ENCODE results near the gene GRAMD1B.

The GRAMD1B gene

GRCh38 chr11:123597859-123598258, 167.8 kb downstream of the GRAMD1B start:
- H3K4me3 ChIP-seq (ENCODE audit: low read depth, low read length), result no peak overlapping the region
- no peak for DNase-seq (ENCODE audit: low read depth, low spot score)
- in situ Hi-C loops (cut with HindIII; ENCODE audit: low sequenced_read_pairs), result no loop called here
- no peak for TF ChIP-seq CTCF (IDR thresholded peaks at IDR 0.05; ENCODE audit: low read depth, low read length)

GRCh38 chr11:123601136-123601535, 171.1 kb downstream of the GRAMD1B start:
- H3K4me3 ChIP-seq (ENCODE audit: low read depth, low read length), result no peak overlapping the region
- DNase-seq (ENCODE audit: low read depth, low spot score), result no peak
- TF ChIP-seq CTCF (IDR thresholded peaks at IDR 0.05; ENCODE audit: low read depth, low read length), result no peak
- in situ Hi-C loops (cut with HindIII; ENCODE audit: low sequenced_read_pairs), result no loop called here

- no peak for DNase-seq (ENCODE audit: low read depth, low spot score)
- in situ Hi-C loops (cut with HindIII; ENCODE audit: low sequenced_read_pairs), result no loop called here
- no peak for TF ChIP-seq CTCF (IDR thresholded peaks at IDR 0.05; ENCODE audit: low read depth, low read length)
Measured at GRCh38 chr11:123601743-123602142, 171.7 kb downstream of the GRAMD1B start.

GRCh38 chr11:123603666-123604065, 173.6 kb downstream of the GRAMD1B start:
- no peak for DNase-seq (ENCODE audit: low read depth, low spot score)
- TF ChIP-seq CTCF (IDR thresholded peaks at IDR 0.05; ENCODE audit: low read depth, low read length), result no peak
- in situ Hi-C loops (cut with HindIII; ENCODE audit: low sequenced_read_pairs), result no loop called here
- H3K4me3 ChIP-seq (ENCODE audit: low read depth, low read length), result no peak overlapping the region

More at GRCh38 chr11:123601743-123602142, 171.7 kb downstream of the GRAMD1B start:
- no peak overlapping the region for H3K4me3 ChIP-seq (ENCODE audit: low read depth, low read length)

- no peak for TF ChIP-seq CTCF (IDR thresholded peaks at IDR 0.05; ENCODE audit: low read depth, low read length)
- in situ Hi-C loops (cut with HindIII; ENCODE audit: low sequenced_read_pairs), result no loop called here
- no peak for DNase-seq (ENCODE audit: low read depth, low spot score)
- H3K4me3 ChIP-seq (ENCODE audit: low read depth, low read length), result no peak overlapping the region
Measured at GRCh38 chr11:123607781-123608180, 177.7 kb downstream of the GRAMD1B start.

- TF ChIP-seq CTCF (IDR thresholded peaks at IDR 0.05; ENCODE audit: low read depth, low read length), result no peak
- DNase-seq (ENCODE audit: low read depth, low spot score), result no peak
- in situ Hi-C loops (cut with HindIII; ENCODE audit: low sequenced_read_pairs), result no loop called here
- no peak overlapping the region for H3K4me3 ChIP-seq (ENCODE audit: low read depth, low read length)
Measured at GRCh38 chr11:123608371-123608770, 178.3 kb downstream of the GRAMD1B start.

- no peak for DNase-seq (ENCODE audit: low read depth, low spot score)
- no peak overlapping the region for H3K4me3 ChIP-seq (ENCODE audit: low read depth, low read length)
- in situ Hi-C loops (cut with HindIII; ENCODE audit: low sequenced_read_pairs), result no loop called here
- TF ChIP-seq CTCF (IDR thresholded peaks at IDR 0.05; ENCODE audit: low read depth, low read length), result no peak
Measured at GRCh38 chr11:123608945-123609344, 178.9 kb downstream of the GRAMD1B start.
